Activated T-helper 2 cell treated with anti-CD3 and anti-CD28 coated beads, Interferon-gamma antibody, Interleukin-2, Interleukin-4, amounts not matched to agents 10 μg/mL and 5 μg/mL and 100 μg/mL, durations not matched to agents 14 hours and 24 hours and 36 hours (primary cell): ENCODE measurements around the gene MAGI2. TPM values are rescaled to one million over a fixed set of nuclear protein-coding genes. Genes with fewer than 3 reads are reported as not detected.

Source experiments
- DNase-seq: peaks from one replicate; pipeline ENCODE4 v3.0.0; 2021; ENCODE audit warnings: low spot score
- H3K27ac Mint-ChIP-seq: one replicate; pipeline ENCODE4 v1.8.0; 2021; ENCODE audit warnings: mixed read lengths
- H3K27me3 Mint-ChIP-seq: one replicate; pipeline ENCODE4 v1.8.0; 2021; ENCODE audit warnings: low read depth, mixed read lengths
- H3K36me3 Mint-ChIP-seq: one replicate; pipeline ENCODE4 v1.8.0; 2021; ENCODE audit warnings: low read depth, mixed read lengths
- H3K4me1 Mint-ChIP-seq: one replicate; pipeline ENCODE4 v1.8.0; 2021; ENCODE audit warnings: low read depth, mixed read lengths
- H3K4me3 Mint-ChIP-seq: one replicate; pipeline ENCODE4 v1.8.0; 2021; ENCODE audit warnings: low read depth, mild to moderate bottlenecking, moderate library complexity, mixed read lengths
- H3K9me3 Mint-ChIP-seq: one replicate; pipeline ENCODE4 v1.8.0; 2021; ENCODE audit warnings: mixed read lengths
- intact Hi-C: fragments of 100-400 bp; cut with micrococcal nuclease; formaldehyde crosslinking; loops from one replicate; pipeline ENCODE4 v1.15.1; 2023
- total RNA-seq: library from RNA; stranded (reverse); gene quantifications from 2 replicates; pipeline ENCODE4 v1.2.3, GENCODE V29; 2022

The MAGI2 gene
- total RNA-seq, 1 donor from 2014 or later: 0.21 TPM

- Mint-ChIP-seq H3K36me3 (no peaks in the 10 kb centered on the region), H3K27ac (no peak overlapping the region), H3K27me3 (no peaks in the 10 kb centered on the region), H3K9me3 (no peaks in the 10 kb centered on the region), H3K4me1 (no peaks in the 10 kb centered on the region), H3K4me3 (no peak overlapping the region)
- no peak for DNase-seq
- intact Hi-C loops: no loop called here
Measured at GRCh38 chr7:78165854-78166253, 1287.6 kb downstream of the MAGI2 start.

- DNase-seq: no peak
- Mint-ChIP-seq H3K27me3 (no peaks in the 10 kb centered on the region), H3K27ac (no peak overlapping the region), H3K4me1 (no peaks in the 10 kb centered on the region), H3K36me3 (no peaks in the 10 kb centered on the region), H3K4me3 (no peak overlapping the region), H3K9me3 (no peaks in the 10 kb centered on the region)
- intact Hi-C loops: no loop called here
Measured at GRCh38 chr7:78165454-78165853, 1288.0 kb downstream of the MAGI2 start.

GRCh38 chr7:78164459-78164858 lies 1289.0 kb downstream of the MAGI2 start:
- Mint-ChIP-seq H3K9me3 (no peaks in the 10 kb centered on the region), H3K4me1 (no peaks in the 10 kb centered on the region), H3K36me3 (no peaks in the 10 kb centered on the region), H3K4me3 (no peak overlapping the region), H3K27ac (no peak overlapping the region), H3K27me3 (no peaks in the 10 kb centered on the region)
- DNase-seq: no peak
- intact Hi-C loops: no loop called here

GRCh38 chr7:78161781-78162180 lies 1291.7 kb downstream of the MAGI2 start:
- DNase-seq: no peak
- no peaks in the 10 kb centered on the region for H3K4me1 Mint-ChIP-seq
- intact Hi-C loops: no loop called here
- no peak overlapping the region for H3K27ac Mint-ChIP-seq
- no peak overlapping the region for H3K4me3 Mint-ChIP-seq
- no peaks in the 10 kb centered on the region for H3K36me3 Mint-ChIP-seq
- no peaks in the 10 kb centered on the region for H3K9me3 Mint-ChIP-seq
- no peaks in the 10 kb centered on the region for H3K27me3 Mint-ChIP-seq

GRCh38 chr7:78159545-78159944 lies 1293.9 kb downstream of the MAGI2 start:
- no peak overlapping the region for H3K4me3 Mint-ChIP-seq
- H3K27me3 Mint-ChIP-seq: no peaks in the 10 kb centered on the region
- no peaks in the 10 kb centered on the region for H3K36me3 Mint-ChIP-seq
- intact Hi-C loops: no loop called here
- H3K4me1 Mint-ChIP-seq: no peaks in the 10 kb centered on the region
- DNase-seq: no peak
- no peaks in the 10 kb centered on the region for H3K9me3 Mint-ChIP-seq
- no peak overlapping the region for H3K27ac Mint-ChIP-seq

GRCh38 chr7:78153285-78153684 lies 1300.2 kb downstream of the MAGI2 start:
- Mint-ChIP-seq H3K4me1 (no peaks in the 10 kb centered on the region), H3K9me3 (no peaks in the 10 kb centered on the region), H3K27ac (no peak overlapping the region), H3K27me3 (no peaks in the 10 kb centered on the region), H3K36me3 (no peaks in the 10 kb centered on the region), H3K4me3 (no peak overlapping the region)
- DNase-seq: no peak
- intact Hi-C loops: no loop called here

GRCh38 chr7:78151229-78151628 lies 1302.2 kb downstream of the MAGI2 start:
- no peaks in the 10 kb centered on the region for H3K4me1 Mint-ChIP-seq
- no peak overlapping the region for H3K4me3 Mint-ChIP-seq

GRCh38 chr7:78149787-78150186 lies 1303.7 kb downstream of the MAGI2 start:
- no peak overlapping the region for H3K4me3 Mint-ChIP-seq
- no peak for DNase-seq
- intact Hi-C loops: no loop called here
- peaks cover 2% of the 10 kb centered on the region for H3K27me3 Mint-ChIP-seq
- no peaks in the 10 kb centered on the region for H3K9me3 Mint-ChIP-seq
- no peaks in the 10 kb centered on the region for H3K36me3 Mint-ChIP-seq
- no peaks in the 10 kb centered on the region for H3K4me1 Mint-ChIP-seq
- no peak overlapping the region for H3K27ac Mint-ChIP-seq

More at GRCh38 chr7:78151229-78151628, 1302.2 kb downstream of the MAGI2 start:
- Mint-ChIP-seq H3K9me3 (no peaks in the 10 kb centered on the region), H3K27me3 (peaks cover 2% of the 10 kb centered on the region), H3K36me3 (no peaks in the 10 kb centered on the region), H3K27ac (no peak overlapping the region)
- no peak for DNase-seq
- intact Hi-C loops: no loop called here

GRCh38 chr7:78148166-78148894 lies 1305.1 kb downstream of the MAGI2 start:
- no peak for DNase-seq
- Mint-ChIP-seq H3K4me3 (no peak overlapping the region), H3K9me3 (no peaks in the 10 kb centered on the region), H3K27ac (no peak overlapping the region), H3K27me3 (peaks cover 4% of the 10 kb centered on the region), H3K4me1 (no peaks in the 10 kb centered on the region), H3K36me3 (no peaks in the 10 kb centered on the region)
- intact Hi-C loops: no loop called here

- H3K4me1 Mint-ChIP-seq: no peaks in the 10 kb centered on the region
- H3K36me3 Mint-ChIP-seq: no peaks in the 10 kb centered on the region
- intact Hi-C loops: no loop called here
- H3K27ac Mint-ChIP-seq: no peak overlapping the region
- H3K27me3 Mint-ChIP-seq: peaks cover 4% of the 10 kb centered on the region
- no peaks in the 10 kb centered on the region for H3K9me3 Mint-ChIP-seq
- DNase-seq: no peak
- H3K4me3 Mint-ChIP-seq: no peak overlapping the region
Measured at GRCh38 chr7:78146546-78146945, 1306.9 kb downstream of the MAGI2 start.

GRCh38 chr7:78143661-78144060 lies 1309.8 kb downstream of the MAGI2 start:
- Mint-ChIP-seq H3K4me3 (no peak overlapping the region), H3K4me1 (no peaks in the 10 kb centered on the region), H3K9me3 (no peaks in the 10 kb centered on the region), H3K36me3 (no peaks in the 10 kb centered on the region), H3K27me3 (peaks cover 4% of the 10 kb centered on the region), H3K27ac (no peak overlapping the region)
- DNase-seq: no peak
- intact Hi-C loops: no loop called here

GRCh38 chr7:78141522-78142281 lies 1311.8 kb downstream of the MAGI2 start:
- no peaks in the 10 kb centered on the region for H3K4me1 Mint-ChIP-seq
- no peaks in the 10 kb centered on the region for H3K36me3 Mint-ChIP-seq
- no peak overlapping the region for H3K27ac Mint-ChIP-seq
- DNase-seq: no peak
- H3K4me3 Mint-ChIP-seq: no peak overlapping the region
- intact Hi-C loops: no loop called here
- H3K9me3 Mint-ChIP-seq: no peaks in the 10 kb centered on the region
- H3K27me3 Mint-ChIP-seq: peaks cover 3% of the 10 kb centered on the region

- Mint-ChIP-seq H3K4me3 (no peak overlapping the region), H3K4me1 (no peaks in the 10 kb centered on the region), H3K36me3 (no peaks in the 10 kb centered on the region), H3K9me3 (no peaks in the 10 kb centered on the region), H3K27me3 (peaks cover 2% of the 10 kb centered on the region), H3K27ac (no peak overlapping the region)
- intact Hi-C loops: no loop called here
- DNase-seq: no peak
Measured at GRCh38 chr7:78140109-78140508, 1313.4 kb downstream of the MAGI2 start.
